ENCODE data around the gene RAB10. TPM values are rescaled to one million over a fixed set of nuclear protein-coding genes. Genes with fewer than 3 reads are reported as not detected.

RAB10 gene
- polyA plus RNA-seq, 1 donor from 2014 or later: 169 TPM

DNA sequence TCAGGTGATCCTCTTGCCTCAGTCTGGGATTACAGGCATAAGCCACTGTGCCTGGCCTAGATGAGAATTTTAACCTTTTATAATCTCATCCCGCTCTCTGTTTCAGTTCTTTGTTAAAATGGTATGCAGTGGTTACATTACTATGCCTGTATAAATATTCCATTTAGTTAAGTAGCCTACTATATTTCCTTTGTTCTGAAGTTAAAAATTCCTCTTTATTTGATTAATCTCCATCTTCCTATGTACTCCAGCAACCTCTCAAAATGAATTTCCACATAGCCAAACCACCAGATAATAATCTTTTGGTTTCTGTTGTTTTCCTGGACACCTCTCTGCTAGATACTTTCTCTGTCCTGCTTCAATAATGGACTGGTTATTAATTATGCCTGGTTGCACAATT is 15.8 kb downstream of the RAB10 start:
- Histone ChIP-seq H3K9me3 (ENCODE audit: low read length) (no peaks in the 10 kb centered on the region), H3K4me2 (ENCODE audit: low read length) (no peak overlapping the region), H4K20me1 (ENCODE audit: insufficient read depth) (no peaks in the 10 kb centered on the region)

GRCh38 chr2:26052740-26053139 is 18.9 kb downstream of the RAB10 start:
- peaks cover 2% of the 10 kb centered on the region for H4K20me1 ChIP-seq (ENCODE audit: insufficient read depth)
- no peaks in the 10 kb centered on the region for H3F3A ChIP-seq (ENCODE audit: insufficient read depth, low read length, poor library complexity, severe bottlenecking)

More for the DNA sequence above, 15.8 kb downstream of the RAB10 start:
- no peaks in the 10 kb centered on the region for H3K36me3 ChIP-seq (ENCODE audit: insufficient read depth, low read length)
- no peak overlapping the region for H3K27ac ChIP-seq (ENCODE audit: low read length)
- TF ChIP-seq RAD21 (conservative IDR thresholded peaks at IDR 0.05): no peak
- no peak for TF ChIP-seq EZH2 (IDR thresholded peaks at IDR 0.05; ENCODE audit: borderline replicate concordance, insufficient read depth, low read length, poor library complexity, severe bottlenecking)
- TF ChIP-seq EP300 (conservative IDR thresholded peaks at IDR 0.05; ENCODE audit: poor library complexity, severe bottlenecking): no peak
- no peak for TF ChIP-seq TAF1 (IDR thresholded peaks at IDR 0.05; ENCODE audit: low read depth)
- no peak overlapping the region for H2AFZ ChIP-seq (ENCODE audit: low read depth, low read length)
- H3K79me2 ChIP-seq (replicated peaks; ENCODE audit: insufficient read depth, low read length): peaks cover 75% of the 10 kb centered on the region
- no peaks in the 10 kb centered on the region for H3K9me2 ChIP-seq (ENCODE audit: insufficient read depth, low read length)
- H3K27me3 ChIP-seq (ENCODE audit: insufficient read depth, low read depth, low read length): no peaks in the 10 kb centered on the region
- no peaks in the 10 kb centered on the region for H3F3A ChIP-seq (ENCODE audit: insufficient read depth, low read length, poor library complexity, severe bottlenecking)
- no peak overlapping the region for H3K4me3 ChIP-seq (ENCODE audit: low read length)
- H3K9ac ChIP-seq (ENCODE audit: low read length): no peak overlapping the region

More at GRCh38 chr2:26052740-26053139, 18.9 kb downstream of the RAB10 start:
- TF ChIP-seq MXI1 (conservative IDR thresholded peaks at IDR 0.05; ENCODE audit: poor library complexity, severe bottlenecking) (no peak), SMC3 (conservative IDR thresholded peaks at IDR 0.05; ENCODE audit: poor library complexity) (no peak), EZH2 (IDR thresholded peaks at IDR 0.05; ENCODE audit: borderline replicate concordance, insufficient read depth, low read length, poor library complexity, severe bottlenecking) (no peak), POLR2AphosphoS5 (IDR thresholded peaks at IDR 0.05) (no peak), TAF1 (IDR thresholded peaks at IDR 0.05; ENCODE audit: low read depth) (no peak), RAD21 (conservative IDR thresholded peaks at IDR 0.05) (no peak), CTCF (IDR thresholded peaks at IDR 0.05; ENCODE audit: poor library complexity, severe bottlenecking) (no peak), EP300 (conservative IDR thresholded peaks at IDR 0.05; ENCODE audit: poor library complexity, severe bottlenecking) (no peak)
- TF ChIP-seq, protein P1, sequence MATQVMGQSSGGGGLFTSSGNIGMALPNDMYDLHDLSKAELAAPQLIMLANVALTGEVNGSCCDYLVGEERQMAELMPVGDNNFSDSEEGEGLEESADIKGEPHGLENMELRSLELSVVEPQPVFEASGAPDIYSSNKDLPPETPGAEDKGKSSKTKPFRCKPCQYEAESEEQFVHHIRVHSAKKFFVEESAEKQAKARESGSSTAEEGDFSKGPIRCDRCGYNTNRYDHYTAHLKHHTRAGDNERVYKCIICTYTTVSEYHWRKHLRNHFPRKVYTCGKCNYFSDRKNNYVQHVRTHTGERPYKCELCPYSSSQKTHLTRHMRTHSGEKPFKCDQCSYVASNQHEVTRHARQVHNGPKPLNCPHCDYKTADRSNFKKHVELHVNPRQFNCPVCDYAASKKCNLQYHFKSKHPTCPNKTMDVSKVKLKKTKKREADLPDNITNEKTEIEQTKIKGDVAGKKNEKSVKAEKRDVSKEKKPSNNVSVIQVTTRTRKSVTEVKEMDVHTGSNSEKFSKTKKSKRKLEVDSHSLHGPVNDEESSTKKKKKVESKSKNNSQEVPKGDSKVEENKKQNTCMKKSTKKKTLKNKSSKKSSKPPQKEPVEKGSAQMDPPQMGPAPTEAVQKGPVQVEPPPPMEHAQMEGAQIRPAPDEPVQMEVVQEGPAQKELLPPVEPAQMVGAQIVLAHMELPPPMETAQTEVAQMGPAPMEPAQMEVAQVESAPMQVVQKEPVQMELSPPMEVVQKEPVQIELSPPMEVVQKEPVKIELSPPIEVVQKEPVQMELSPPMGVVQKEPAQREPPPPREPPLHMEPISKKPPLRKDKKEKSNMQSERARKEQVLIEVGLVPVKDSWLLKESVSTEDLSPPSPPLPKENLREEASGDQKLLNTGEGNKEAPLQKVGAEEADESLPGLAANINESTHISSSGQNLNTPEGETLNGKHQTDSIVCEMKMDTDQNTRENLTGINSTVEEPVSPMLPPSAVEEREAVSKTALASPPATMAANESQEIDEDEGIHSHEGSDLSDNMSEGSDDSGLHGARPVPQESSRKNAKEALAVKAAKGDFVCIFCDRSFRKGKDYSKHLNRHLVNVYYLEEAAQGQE (IDR thresholded peaks at IDR 0.05; ENCODE audit: borderline replicate concordance): no peak
- Histone ChIP-seq H3K9ac (ENCODE audit: low read length) (no peak overlapping the region), H3K27ac (ENCODE audit: low read length) (no peak overlapping the region), H3K4me3 (ENCODE audit: low read length) (no peak overlapping the region), H3K27me3 (ENCODE audit: insufficient read depth, low read depth, low read length) (no peaks in the 10 kb centered on the region), H3K36me3 (ENCODE audit: insufficient read depth, low read length) (no peaks in the 10 kb centered on the region), H3K9me3 (ENCODE audit: low read length) (no peaks in the 10 kb centered on the region), H3K4me2 (ENCODE audit: low read length) (no peak overlapping the region), H3K9me2 (ENCODE audit: insufficient read depth, low read length) (no peaks in the 10 kb centered on the region), H3K79me2 (replicated peaks; ENCODE audit: insufficient read depth, low read length) (peaks cover 84% of the 10 kb centered on the region), H2AFZ (ENCODE audit: low read depth, low read length) (no peak overlapping the region)
